Body of pancreas (tissue), 4 donors: ENCODE measurements around the gene SERPINA4.

Experiments
- POLR2A ChIP-seq, 3 donors: fragments of 450-650 bp; IDR thresholded peaks; one replicate each; pipeline ENCODE4 v1.6.1; 2016; ENCODE audit warnings: antibody characterized with exemption in 3 of 3, mild to moderate bottlenecking in 2 of 3
- TF ChIP-seq, protein P1 (sequence below), 7 experiments: fragments of 450-650 bp in 4 of 7; fragments of 200-600 bp in 3 of 7; sonication (generic) in 3 of 7; IDR thresholded peaks; one replicate each; pipeline ENCODE4 v1.5.1; 2016 to 2019; ENCODE audit warnings: antibody characterized with exemption in 7 of 7

DNA sequence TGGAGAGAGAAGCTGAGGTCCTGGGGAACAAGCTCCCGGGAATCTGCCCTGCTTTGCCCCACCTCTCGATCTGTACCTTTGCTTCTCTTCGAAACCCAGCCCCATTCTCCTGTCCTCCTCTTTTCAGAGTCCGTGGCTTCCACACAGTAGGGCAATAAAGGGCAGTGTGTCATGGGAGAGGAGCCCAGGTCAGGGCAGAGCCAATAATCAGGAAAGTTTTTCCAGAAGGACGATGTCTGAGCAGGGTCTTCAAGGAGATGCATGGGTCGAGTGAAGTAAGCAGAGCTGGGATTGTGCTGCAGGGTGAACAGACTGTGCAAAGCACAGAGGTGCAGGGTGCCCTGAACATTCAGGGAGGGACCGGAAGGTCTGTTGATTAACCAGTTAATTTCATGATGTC is 22.1 kb upstream of the SERPINA4 start:
- TF ChIP-seq, protein P1, sequence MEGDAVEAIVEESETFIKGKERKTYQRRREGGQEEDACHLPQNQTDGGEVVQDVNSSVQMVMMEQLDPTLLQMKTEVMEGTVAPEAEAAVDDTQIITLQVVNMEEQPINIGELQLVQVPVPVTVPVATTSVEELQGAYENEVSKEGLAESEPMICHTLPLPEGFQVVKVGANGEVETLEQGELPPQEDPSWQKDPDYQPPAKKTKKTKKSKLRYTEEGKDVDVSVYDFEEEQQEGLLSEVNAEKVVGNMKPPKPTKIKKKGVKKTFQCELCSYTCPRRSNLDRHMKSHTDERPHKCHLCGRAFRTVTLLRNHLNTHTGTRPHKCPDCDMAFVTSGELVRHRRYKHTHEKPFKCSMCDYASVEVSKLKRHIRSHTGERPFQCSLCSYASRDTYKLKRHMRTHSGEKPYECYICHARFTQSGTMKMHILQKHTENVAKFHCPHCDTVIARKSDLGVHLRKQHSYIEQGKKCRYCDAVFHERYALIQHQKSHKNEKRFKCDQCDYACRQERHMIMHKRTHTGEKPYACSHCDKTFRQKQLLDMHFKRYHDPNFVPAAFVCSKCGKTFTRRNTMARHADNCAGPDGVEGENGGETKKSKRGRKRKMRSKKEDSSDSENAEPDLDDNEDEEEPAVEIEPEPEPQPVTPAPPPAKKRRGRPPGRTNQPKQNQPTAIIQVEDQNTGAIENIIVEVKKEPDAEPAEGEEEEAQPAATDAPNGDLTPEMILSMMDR (IDR thresholded peaks at IDR 0.05): no peak
- no peak for TF ChIP-seq POLR2A (IDR thresholded peaks at IDR 0.05)
